CD8-positive, alpha-beta memory T cell (primary cell): ENCODE data around the gene RET. TPM values are rescaled to one million over a fixed set of nuclear protein-coding genes. Genes with fewer than 3 reads are reported as not detected.

ENCODE experiments used
- CTCF ChIA-PET: fragments of 350-600 bp; sonication (Branson Sonifier 250); formaldehyde crosslinking; loops from one replicate; lab custom pipeline; 2021; ENCODE audit warnings: antibody characterized with exemption; lab: Charles Lee
- POLR2A ChIA-PET: fragments of 350-600 bp; sonication (Branson Sonifier 250); formaldehyde crosslinking; loops from one replicate; lab custom pipeline; 2021; ENCODE audit warnings: antibody characterized with exemption; lab: Charles Lee
- DNase-seq, 5 donors: peaks; one replicate each; pipeline versions ENCODE4 v3.0.0 to v3.0.0-alpha.2; 2020 to 2022; ENCODE audit warnings: mixed read lengths in 1 of 5
- H3K27ac ChIP-seq: one replicate; pipeline ENCODE4 v1.7.0; 2013; ENCODE audit warnings: low read depth, mild to moderate bottlenecking, low read length, moderate library complexity
- H3K27me3 ChIP-seq: 2 replicates; pipeline ENCODE4 v1.7.0; 2013; ENCODE audit warnings: low read length, mild to moderate bottlenecking; ENCODE audit not compliant: insufficient read depth, poor library complexity, severe bottlenecking
- H3K36me3 ChIP-seq: 2 replicates; pipeline ENCODE4 v1.7.0; 2013; ENCODE audit warnings: mild to moderate bottlenecking, low read length, moderate library complexity; ENCODE audit not compliant: insufficient read depth
- H3K4me1 ChIP-seq: 2 replicates; pipeline ENCODE4 v1.7.0; 2013; ENCODE audit warnings: mild to moderate bottlenecking, low read length, moderate library complexity; ENCODE audit not compliant: insufficient read depth
- H3K4me3 ChIP-seq: 2 replicates; pipeline ENCODE4 v1.7.0; 2013; ENCODE audit warnings: mild to moderate bottlenecking, low read length
- H3K9me3 ChIP-seq: 2 replicates; pipeline ENCODE4 v1.7.0; 2013; ENCODE audit warnings: mild to moderate bottlenecking, low read length
- H3K27ac Mint-ChIP-seq, 8 donors: one replicate each; pipeline ENCODE4 v1.8.0; 2020 to 2021; ENCODE audit warnings: mixed read lengths in 8 of 8, mild to moderate bottlenecking in 6 of 8, inconsistent platforms in 3 of 8, moderate library complexity in 3 of 8
- H3K27me3 Mint-ChIP-seq, 2 donors: one replicate each; pipeline ENCODE4 v1.8.0; 2020 to 2021; ENCODE audit warnings: mixed read lengths in 2 of 2, mild to moderate bottlenecking in 1 of 2, moderate library complexity in 1 of 2
- H3K36me3 Mint-ChIP-seq, 3 donors: one replicate each; pipeline ENCODE4 v1.8.0; 2020 to 2021; ENCODE audit warnings: mixed read lengths in 3 of 3, inconsistent platforms in 1 of 3, mild to moderate bottlenecking in 1 of 3
- H3K4me1 Mint-ChIP-seq, 3 donors: one replicate each; pipeline ENCODE4 v1.8.0; 2020 to 2021; ENCODE audit warnings: mixed read lengths in 3 of 3, inconsistent platforms in 1 of 3, mild to moderate bottlenecking in 1 of 3
- H3K4me3 Mint-ChIP-seq, 7 donors: one replicate each; pipeline ENCODE4 v1.8.0; 2020 to 2021; ENCODE audit warnings: mixed read lengths in 7 of 7, mild to moderate bottlenecking in 6 of 7, moderate library complexity in 4 of 7, inconsistent platforms in 2 of 7
- H3K9me3 Mint-ChIP-seq, 5 donors: one replicate each; pipeline ENCODE4 v1.8.0; 2020 to 2022; ENCODE audit warnings: mixed read lengths in 5 of 5, mild to moderate bottlenecking in 3 of 5, moderate library complexity in 2 of 5, inconsistent platforms in 1 of 5
- polyA plus RNA-seq: library from polyadenylated mRNA; unstranded; fragments of 300-500 nt; fragmentation: Illumina TruSeq; gene quantifications from one replicate; pipeline ENCODE4 v1.2.3, GENCODE V29; 2021
- total RNA-seq, 2 experiments: library from RNA; stranded (reverse); gene quantifications; one replicate each; pipeline ENCODE4 v1.2.3, GENCODE V29; 2021

RET gene
- total and polyA plus RNA-seq, 3 experiments from 2014 or later = 0.06 to 0.24 TPM; not detected in 1

DNA sequence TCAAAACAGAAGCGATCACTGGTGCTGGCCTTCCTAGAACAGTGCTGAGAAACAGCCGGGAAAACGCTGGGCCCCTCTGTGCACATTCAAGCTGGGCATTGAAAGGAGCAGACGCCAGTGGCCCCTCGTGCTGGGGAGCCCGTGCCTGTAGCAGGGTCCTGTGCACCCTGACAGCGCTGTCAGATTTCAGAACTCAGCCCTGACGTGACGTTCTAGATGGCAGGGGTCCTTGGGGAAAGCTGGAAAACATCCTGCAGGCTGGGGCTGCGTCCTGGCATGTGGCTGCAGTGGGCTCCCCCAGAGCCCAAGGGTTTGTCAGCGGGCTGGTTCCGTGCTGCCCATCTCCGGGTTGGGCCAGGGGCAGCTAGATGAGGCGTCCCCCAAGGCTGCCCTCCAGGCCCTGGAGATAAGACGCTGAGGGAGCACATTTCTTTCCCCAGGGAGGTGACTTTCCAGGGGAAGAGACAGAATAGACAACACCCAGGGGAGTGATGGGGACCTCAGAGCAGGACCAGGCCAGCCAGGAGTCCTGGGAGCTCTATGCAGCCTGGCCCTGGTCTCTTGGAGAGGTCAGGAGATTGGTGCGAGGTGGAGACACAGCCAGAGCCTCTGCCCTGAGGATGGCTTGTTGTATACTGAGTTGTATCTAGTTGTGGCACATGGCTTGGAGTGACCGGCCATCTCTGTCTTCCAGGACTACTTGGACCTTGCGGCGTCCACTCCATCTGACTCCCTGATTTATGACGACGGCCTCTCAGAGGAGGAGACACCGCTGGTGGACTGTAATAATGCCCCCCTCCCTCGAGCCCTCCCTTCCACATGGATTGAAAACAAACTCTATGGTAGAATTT, 49.2 kb downstream of the RET start:
- peaks cover 34 to 38% (median 38%) of the 10 kb centered on the region in 3 donors for H3K4me1 Mint-ChIP-seq
- ChIA-PET CTCF (interaction anchor here (1.2 kb wide), 1 partner anchor 21 kb away, joined by 3 read pairs; no protein-coding TSS in a partner anchor), POLR2A (no interaction called here)
- H3K9me3 ChIP-seq = no peaks in the 10 kb centered on the region
- H3K27me3 Mint-ChIP-seq = no peaks in the 10 kb centered on the region
- H3K36me3 ChIP-seq = no peaks in the 10 kb centered on the region
- no peaks in the 10 kb centered on the region for H3K27me3 ChIP-seq
- peak overlapping the region in 1 of 8 donors; percentile 43 for H3K27ac Mint-ChIP-seq
- no peak overlapping the region for H3K4me3 ChIP-seq
- no peaks in the 10 kb centered on the region for H3K9me3 Mint-ChIP-seq
- peak overlapping the region in 1 of 7 donors; percentile 5 for H3K4me3 Mint-ChIP-seq
- H3K4me1 ChIP-seq = peaks cover 6% of the 10 kb centered on the region
- H3K36me3 Mint-ChIP-seq = no peaks in the 10 kb centered on the region
- H3K27ac ChIP-seq = no peak overlapping the region
- peak in 1 of 5 donors; percentile 31 for DNase-seq

GRCh38 chr10:43126759-43127424, 50.0 kb downstream of the RET start:
- H3K4me3 Mint-ChIP-seq = peak overlapping the region in 2 of 7 donors; percentile 5 to 40
- ChIA-PET CTCF (interaction anchor here (1.2 kb wide), 1 partner anchor 22 kb away, joined by 3 read pairs; no protein-coding TSS in a partner anchor), POLR2A (no interaction called here)
- H3K27ac ChIP-seq = no peak overlapping the region
- H3K36me3 Mint-ChIP-seq = no peaks in the 10 kb centered on the region
- no peaks in the 10 kb centered on the region for H3K9me3 Mint-ChIP-seq
- H3K27me3 Mint-ChIP-seq = no peaks in the 10 kb centered on the region
- no peaks in the 10 kb centered on the region for H3K36me3 ChIP-seq
- H3K27me3 ChIP-seq = no peaks in the 10 kb centered on the region
- H3K4me1 ChIP-seq = no peaks in the 10 kb centered on the region
- peak overlapping the region in 3 of 8 donors; percentile 10 to 51 (median 12) for H3K27ac Mint-ChIP-seq
- H3K4me3 ChIP-seq = no peak overlapping the region
- peaks cover 26 to 30% (median 30%) of the 10 kb centered on the region in 3 donors for H3K4me1 Mint-ChIP-seq
- no peaks in the 10 kb centered on the region for H3K9me3 ChIP-seq
- no peak for DNase-seq

- POLR2A ChIA-PET = no interaction called here
- no peaks in the 10 kb centered on the region for H3K36me3 Mint-ChIP-seq
- H3K4me1 Mint-ChIP-seq = peaks cover 21 to 28% (median 24%) of the 10 kb centered on the region in 3 donors
Measured at GRCh38 chr10:43127442-43127841, 50.6 kb downstream of the RET start.

DNA sequence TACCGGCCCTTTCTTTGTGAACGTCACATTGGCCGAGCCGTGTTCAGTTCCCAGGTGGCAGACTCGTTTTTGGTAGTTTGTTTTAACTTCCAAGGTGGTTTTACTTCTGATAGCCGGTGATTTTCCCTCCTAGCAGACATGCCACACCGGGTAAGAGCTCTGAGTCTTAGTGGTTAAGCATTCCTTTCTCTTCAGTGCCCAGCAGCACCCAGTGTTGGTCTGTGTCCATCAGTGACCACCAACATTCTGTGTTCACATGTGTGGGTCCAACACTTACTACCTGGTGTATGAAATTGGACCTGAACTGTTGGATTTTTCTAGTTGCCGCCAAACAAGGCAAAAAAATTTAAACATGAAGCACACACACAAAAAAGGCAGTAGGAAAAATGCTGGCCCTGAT, 51.5 kb downstream of the RET start:
- Histone ChIP-seq H3K27ac (no peak overlapping the region), H3K36me3 (no peaks in the 10 kb centered on the region), H3K4me3 (no peak overlapping the region), H3K27me3 (no peaks in the 10 kb centered on the region), H3K9me3 (no peaks in the 10 kb centered on the region), H3K4me1 (no peaks in the 10 kb centered on the region)
- POLR2A ChIA-PET = interaction anchor here (0.7 kb wide), 1 partner anchor 688 kb away, joined by 5 read pairs; no protein-coding TSS in a partner anchor
- Mint-ChIP-seq H3K4me3 (no peak overlapping the region), H3K4me1 (peaks cover 21 to 31% (median 21%) of the 10 kb centered on the region in 3 donors), H3K27ac (no peak overlapping the region), H3K9me3 (no peaks in the 10 kb centered on the region), H3K27me3 (no peaks in the 10 kb centered on the region), H3K36me3 (no peaks in the 10 kb centered on the region)
- CTCF ChIA-PET = no interaction called here
- no peak for DNase-seq

More at GRCh38 chr10:43127442-43127841, 50.6 kb downstream of the RET start:
- Mint-ChIP-seq H3K27me3 (no peaks in the 10 kb centered on the region), H3K27ac (peak overlapping the region in 3 of 8 donors; percentile 2 to 51 (median 24)), H3K9me3 (no peaks in the 10 kb centered on the region), H3K4me3 (no peak overlapping the region)
- no peaks in the 10 kb centered on the region for H3K9me3 ChIP-seq
- no peaks in the 10 kb centered on the region for H3K4me1 ChIP-seq
- no peaks in the 10 kb centered on the region for H3K27me3 ChIP-seq
- H3K27ac ChIP-seq = no peak overlapping the region
- no peak for DNase-seq
- H3K36me3 ChIP-seq = no peaks in the 10 kb centered on the region
- H3K4me3 ChIP-seq = no peak overlapping the region
- CTCF ChIA-PET = no interaction called here

DNA sequence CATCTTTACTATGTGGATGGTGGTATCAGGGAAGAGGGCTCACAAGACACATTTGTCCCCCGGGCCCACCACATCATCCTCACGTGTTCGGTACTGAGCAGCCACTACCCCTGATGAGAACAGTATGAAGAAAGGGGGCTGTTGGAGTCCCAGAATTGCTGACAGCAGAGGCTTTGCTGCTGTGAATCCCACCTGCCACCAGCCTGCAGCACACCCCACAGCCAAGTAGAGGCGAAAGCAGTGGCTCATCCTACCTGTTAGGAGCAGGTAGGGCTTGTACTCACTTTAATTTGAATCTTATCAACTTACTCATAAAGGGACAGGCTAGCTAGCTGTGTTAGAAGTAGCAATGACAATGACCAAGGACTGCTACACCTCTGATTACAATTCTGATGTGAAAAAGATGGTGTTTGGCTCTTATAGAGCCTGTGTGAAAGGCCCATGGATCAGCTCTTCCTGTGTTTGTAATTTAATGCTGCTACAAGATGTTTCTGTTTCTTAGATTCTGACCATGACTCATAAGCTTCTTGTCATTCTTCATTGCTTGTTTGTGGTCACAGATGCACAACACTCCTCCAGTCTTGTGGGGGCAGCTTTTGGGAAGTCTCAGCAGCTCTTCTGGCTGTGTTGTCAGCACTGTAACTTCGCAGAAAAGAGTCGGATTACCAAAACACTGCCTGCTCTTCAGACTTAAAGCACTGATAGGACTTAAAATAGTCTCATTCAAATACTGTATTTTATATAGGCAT, 52.3 kb downstream of the RET start:
- Histone ChIP-seq H3K4me3 (no peak overlapping the region), H3K27me3 (no peaks in the 10 kb centered on the region), H3K4me1 (no peaks in the 10 kb centered on the region), H3K9me3 (no peaks in the 10 kb centered on the region), H3K36me3 (no peaks in the 10 kb centered on the region), H3K27ac (no peak overlapping the region)
- CTCF ChIA-PET = no interaction called here
- POLR2A ChIA-PET = interaction anchor here (0.6 to 1.3 kb wide), 4 partner anchors 8 to 10 kb away, joined by 3 to 6 read pairs (median 4); partner anchors contain the start of gene CSGALNACT2
- no peak for DNase-seq
- H3K9me3 Mint-ChIP-seq = no peaks in the 10 kb centered on the region
- peak overlapping the region in 6 of 8 donors; percentile 11 to 88 (median 52) for H3K27ac Mint-ChIP-seq
- H3K36me3 Mint-ChIP-seq = no peaks in the 10 kb centered on the region
- H3K27me3 Mint-ChIP-seq = no peaks in the 10 kb centered on the region
- peaks cover 21 to 31% (median 21%) of the 10 kb centered on the region in 3 donors for H3K4me1 Mint-ChIP-seq
- H3K4me3 Mint-ChIP-seq = peak overlapping the region in 2 of 7 donors; percentile 10 to 45

DNA sequence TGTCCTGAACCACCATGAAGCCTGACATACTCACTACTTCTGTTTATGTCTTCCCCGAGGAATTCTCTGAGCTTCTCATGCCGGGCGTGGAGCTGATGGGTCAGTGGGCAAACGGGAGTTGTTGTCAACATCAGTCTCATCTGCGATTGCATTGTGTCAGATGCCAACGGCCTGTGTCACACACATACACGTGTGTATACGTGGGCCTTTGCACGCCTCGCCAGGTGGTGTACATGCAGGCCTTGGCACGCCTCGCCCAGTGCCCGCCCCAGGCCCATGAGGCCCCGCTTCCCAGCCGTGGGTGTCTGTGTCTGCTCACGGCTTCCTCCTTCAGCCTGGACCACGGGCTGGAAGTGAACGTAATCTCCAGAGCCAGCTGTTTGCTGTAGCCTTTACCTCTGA, 53.9 kb downstream of the RET start:
- H3K27ac Mint-ChIP-seq = no peak overlapping the region
- POLR2A ChIA-PET = no interaction called here
- Histone ChIP-seq H3K9me3 (no peaks in the 10 kb centered on the region), H3K36me3 (no peaks in the 10 kb centered on the region), H3K4me1 (no peaks in the 10 kb centered on the region), H3K4me3 (no peak overlapping the region), H3K27me3 (no peaks in the 10 kb centered on the region), H3K27ac (no peak overlapping the region)
- H3K4me3 Mint-ChIP-seq = no peak overlapping the region
- no peak for DNase-seq
- peaks cover 21 to 30% (median 22%) of the 10 kb centered on the region in 3 donors for H3K4me1 Mint-ChIP-seq
- H3K36me3 Mint-ChIP-seq = no peaks in the 10 kb centered on the region
- peaks cover 0 to 1% of the 10 kb centered on the region in 2 donors for H3K27me3 Mint-ChIP-seq
- no peaks in the 10 kb centered on the region for H3K9me3 Mint-ChIP-seq
- CTCF ChIA-PET = no interaction called here

DNA sequence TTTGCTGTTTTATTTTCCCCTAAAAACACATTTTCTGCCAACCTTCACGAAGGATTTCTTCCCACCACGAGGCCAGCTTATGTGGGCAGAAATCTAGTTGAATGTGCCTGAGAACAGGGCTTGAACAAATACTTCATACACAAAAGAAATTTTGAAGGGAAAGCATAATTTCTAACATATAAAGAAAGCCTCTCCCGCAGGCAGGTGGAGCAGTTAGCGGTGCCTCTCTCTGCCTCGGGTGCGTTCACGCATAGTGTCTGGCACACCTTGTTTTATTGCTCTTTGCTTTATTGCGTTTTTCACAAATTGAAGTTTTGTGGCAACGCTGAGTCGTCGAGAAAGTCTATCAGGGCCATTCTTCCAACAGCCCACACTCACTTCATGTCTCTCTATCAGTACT, 54.4 kb downstream of the RET start:
- peak overlapping the region in 1 of 7 donors; percentile 41 for H3K4me3 Mint-ChIP-seq
- DNase-seq = no peak
- POLR2A ChIA-PET = no interaction called here
- no peaks in the 10 kb centered on the region for H3K9me3 Mint-ChIP-seq
- peaks cover 26 to 29% (median 27%) of the 10 kb centered on the region in 3 donors for H3K4me1 Mint-ChIP-seq
- Histone ChIP-seq H3K4me3 (no peak overlapping the region), H3K27ac (no peak overlapping the region), H3K4me1 (no peaks in the 10 kb centered on the region), H3K36me3 (no peaks in the 10 kb centered on the region), H3K27me3 (no peaks in the 10 kb centered on the region), H3K9me3 (no peaks in the 10 kb centered on the region)
- no peaks in the 10 kb centered on the region for H3K36me3 Mint-ChIP-seq
- H3K27ac Mint-ChIP-seq = no peak overlapping the region
- CTCF ChIA-PET = no interaction called here
- H3K27me3 Mint-ChIP-seq = peaks cover 0 to 1% of the 10 kb centered on the region in 2 donors
